Tibial artery (tissue), 4 donors: ENCODE measurements around the gene ROMO1.

ENCODE experiments used
- DNase-seq, 2 donors: peaks; one replicate each; pipeline ENCODE4 v3.0.0-alpha.2; 2019
- H3K27ac ChIP-seq, 2 donors: fragments of 200-600 bp; sonication (generic) in 1 of 2; 1 replicate in 1 of 2; 2 replicates in 1 of 2; pipeline ENCODE4 v1.5.1; 2018 to 2019; ENCODE audit warnings: mild to moderate bottlenecking in 1 of 2
- H3K27me3 ChIP-seq, 2 donors: fragments of 200-600 bp; sonication (generic) in 1 of 2; one replicate each; pipeline versions ENCODE4 v1.5.1 to v1.6.0; 2016 to 2019
- H3K36me3 ChIP-seq, 3 donors: fragments of 200-600 bp; sonication (generic) in 2 of 3; one replicate each; pipeline ENCODE4 v1.5.1; 2016 to 2019; ENCODE audit warnings: mild to moderate bottlenecking in 2 of 3
- H3K4me1 ChIP-seq, 4 donors: fragments of 200-600 bp; sonication (generic) in 2 of 4; 1 replicate in 3 of 4; 2 replicates in 1 of 4; pipeline ENCODE4 v1.5.1; 2016 to 2019
- H3K4me3 ChIP-seq, 2 donors: fragments of 200-600 bp; sonication (generic) in 1 of 2; 1 replicate in 1 of 2; 2 replicates in 1 of 2; pipeline ENCODE4 v1.5.1; 2018 to 2019; ENCODE audit warnings: mild to moderate bottlenecking in 2 of 2
- H3K9me3 ChIP-seq, 3 donors: fragments of 200-600 bp; sonication (generic) in 1 of 3; one replicate each; pipeline ENCODE4 v1.5.1; 2016 to 2019
- intact Hi-C: fragments of 100-400 bp; cut with DNase I; formaldehyde crosslinking; loops from one replicate; pipeline ENCODE4 v1.15.0; 2023; ENCODE audit warnings: low total_unique reads
- TF ChIP-seq, protein P1 (sequence below), 2 experiments: fragments of 200-600 bp in 1 of 2; fragments of 450-650 bp in 1 of 2; IDR thresholded peaks; one replicate each; pipeline ENCODE4 v1.5.1; 2017 to 2019; ENCODE audit warnings: antibody characterized with exemption in 2 of 2, mild to moderate bottlenecking in 1 of 2, moderate library complexity in 1 of 2

ROMO1 gene

DNA sequence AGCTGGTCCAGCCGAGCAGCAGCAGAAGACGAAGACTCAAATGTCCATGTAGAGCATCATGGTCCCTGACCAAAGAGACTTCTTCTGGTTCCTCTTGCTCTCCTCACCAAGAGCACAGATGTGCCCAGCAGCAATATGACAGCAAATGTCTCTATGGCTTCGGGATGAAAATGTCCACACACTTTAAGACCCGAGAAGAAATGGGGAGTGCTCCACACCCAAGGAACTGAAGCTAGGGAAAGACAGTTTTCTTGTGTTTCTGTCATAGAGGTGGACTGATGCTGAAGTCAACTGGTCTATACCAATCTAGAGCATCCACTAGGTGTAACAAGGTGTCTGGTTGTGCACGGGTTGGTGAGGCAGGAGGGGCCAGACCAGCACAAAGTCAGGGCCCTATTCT lies 30.0 kb upstream of the ROMO1 start:
- H3K4me3 ChIP-seq: no peak overlapping the region
- TF ChIP-seq, protein P1, sequence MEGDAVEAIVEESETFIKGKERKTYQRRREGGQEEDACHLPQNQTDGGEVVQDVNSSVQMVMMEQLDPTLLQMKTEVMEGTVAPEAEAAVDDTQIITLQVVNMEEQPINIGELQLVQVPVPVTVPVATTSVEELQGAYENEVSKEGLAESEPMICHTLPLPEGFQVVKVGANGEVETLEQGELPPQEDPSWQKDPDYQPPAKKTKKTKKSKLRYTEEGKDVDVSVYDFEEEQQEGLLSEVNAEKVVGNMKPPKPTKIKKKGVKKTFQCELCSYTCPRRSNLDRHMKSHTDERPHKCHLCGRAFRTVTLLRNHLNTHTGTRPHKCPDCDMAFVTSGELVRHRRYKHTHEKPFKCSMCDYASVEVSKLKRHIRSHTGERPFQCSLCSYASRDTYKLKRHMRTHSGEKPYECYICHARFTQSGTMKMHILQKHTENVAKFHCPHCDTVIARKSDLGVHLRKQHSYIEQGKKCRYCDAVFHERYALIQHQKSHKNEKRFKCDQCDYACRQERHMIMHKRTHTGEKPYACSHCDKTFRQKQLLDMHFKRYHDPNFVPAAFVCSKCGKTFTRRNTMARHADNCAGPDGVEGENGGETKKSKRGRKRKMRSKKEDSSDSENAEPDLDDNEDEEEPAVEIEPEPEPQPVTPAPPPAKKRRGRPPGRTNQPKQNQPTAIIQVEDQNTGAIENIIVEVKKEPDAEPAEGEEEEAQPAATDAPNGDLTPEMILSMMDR (IDR thresholded peaks at IDR 0.05): no peak
- H3K27ac ChIP-seq: no peak overlapping the region
- peaks cover 50 to 67% (median 53%) of the 10 kb centered on the region in 3 donors for H3K36me3 ChIP-seq
- intact Hi-C loops: no loop called here
- H3K9me3 ChIP-seq: no peaks in the 10 kb centered on the region
- no peaks in the 10 kb centered on the region for H3K27me3 ChIP-seq
- DNase-seq: no peak
- H3K4me1 ChIP-seq: no peaks in the 10 kb centered on the region

DNA sequence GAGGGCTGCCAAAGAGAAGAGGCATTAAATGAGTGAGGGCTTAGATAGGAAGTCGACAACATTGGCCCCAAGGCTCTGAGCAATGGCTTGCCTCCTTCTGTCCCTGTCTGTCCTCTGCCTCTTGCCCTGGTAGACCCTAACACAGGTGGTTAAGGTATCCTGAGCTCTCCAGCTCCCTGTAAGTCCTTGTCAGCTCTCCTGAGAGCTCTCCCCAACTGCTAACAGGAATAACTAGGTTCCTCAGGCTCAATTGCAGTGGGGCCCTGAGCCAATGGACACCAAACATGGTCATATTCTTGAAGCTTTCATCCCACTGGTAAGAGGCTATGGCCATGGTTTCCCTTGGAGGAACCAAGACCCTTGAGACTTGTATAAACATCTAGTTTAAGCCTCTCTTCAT lies 29.5 kb upstream of the ROMO1 start:
- H3K4me1 ChIP-seq: no peaks in the 10 kb centered on the region
- no peaks in the 10 kb centered on the region for H3K27me3 ChIP-seq
- H3K36me3 ChIP-seq: peaks cover 55 to 71% (median 56%) of the 10 kb centered on the region in 3 donors
- H3K4me3 ChIP-seq: no peak overlapping the region
- DNase-seq: no peak
- H3K27ac ChIP-seq: no peak overlapping the region
- intact Hi-C loops: no loop called here
- TF ChIP-seq, protein P1 (IDR thresholded peaks at IDR 0.05): no peak
- H3K9me3 ChIP-seq: no peaks in the 10 kb centered on the region

DNA sequence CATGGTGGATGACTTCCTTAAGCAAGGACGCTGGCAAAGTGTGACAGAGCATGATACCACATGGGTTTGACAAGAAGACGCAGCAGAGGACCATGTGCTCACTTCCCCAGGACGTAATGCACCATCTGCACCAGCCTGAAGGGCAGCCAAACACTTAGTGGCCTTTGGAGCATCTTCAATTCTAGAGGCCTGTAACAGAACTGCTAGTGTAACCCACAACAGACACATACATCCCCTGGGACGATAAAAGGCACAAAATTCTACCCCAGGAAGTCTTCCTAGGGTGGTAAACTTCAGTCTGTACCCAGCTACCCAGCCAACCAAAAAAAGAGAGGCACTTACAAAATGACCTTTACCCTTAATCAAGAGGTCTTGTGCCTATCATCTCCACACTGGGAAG lies 25.3 kb upstream of the ROMO1 start:
- no peaks in the 10 kb centered on the region for H3K4me1 ChIP-seq
- H3K27ac ChIP-seq: no peak overlapping the region
- H3K4me3 ChIP-seq: no peak overlapping the region
- TF ChIP-seq, protein P1 (IDR thresholded peaks at IDR 0.05): no peak
- no peaks in the 10 kb centered on the region for H3K27me3 ChIP-seq
- DNase-seq: no peak
- H3K9me3 ChIP-seq: no peaks in the 10 kb centered on the region
- H3K36me3 ChIP-seq: peaks cover 48 to 81% (median 71%) of the 10 kb centered on the region in 3 donors
- intact Hi-C loops: no loop called here

DNA sequence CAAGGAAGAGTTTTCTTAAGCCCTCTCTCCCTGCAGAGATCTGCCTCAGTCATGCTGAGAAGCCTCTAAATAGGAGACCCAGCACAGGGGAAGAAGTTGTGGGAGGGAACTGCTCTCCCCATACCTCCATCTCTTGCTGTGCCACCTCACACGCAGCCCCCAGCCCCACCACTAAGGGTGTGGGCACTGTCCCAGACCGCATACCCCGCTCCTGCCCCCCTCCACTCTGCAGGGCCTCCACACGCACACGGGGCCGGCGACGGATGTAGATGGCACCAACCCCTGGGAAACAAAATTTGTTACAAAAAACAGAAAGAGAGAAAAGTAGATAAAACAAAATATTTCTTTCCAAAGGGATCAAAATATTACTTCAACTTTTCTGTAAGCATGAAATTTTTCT lies 24.3 kb upstream of the ROMO1 start:
- no peaks in the 10 kb centered on the region for H3K27me3 ChIP-seq
- no peaks in the 10 kb centered on the region for H3K4me1 ChIP-seq
- H3K9me3 ChIP-seq: no peaks in the 10 kb centered on the region
- no peak overlapping the region for H3K27ac ChIP-seq
- TF ChIP-seq, protein P1 (IDR thresholded peaks at IDR 0.05): no peak
- no peak overlapping the region for H3K4me3 ChIP-seq
- DNase-seq: no peak
- peaks cover 42 to 81% (median 62%) of the 10 kb centered on the region in 3 donors for H3K36me3 ChIP-seq
- intact Hi-C loops: no loop called here

DNA sequence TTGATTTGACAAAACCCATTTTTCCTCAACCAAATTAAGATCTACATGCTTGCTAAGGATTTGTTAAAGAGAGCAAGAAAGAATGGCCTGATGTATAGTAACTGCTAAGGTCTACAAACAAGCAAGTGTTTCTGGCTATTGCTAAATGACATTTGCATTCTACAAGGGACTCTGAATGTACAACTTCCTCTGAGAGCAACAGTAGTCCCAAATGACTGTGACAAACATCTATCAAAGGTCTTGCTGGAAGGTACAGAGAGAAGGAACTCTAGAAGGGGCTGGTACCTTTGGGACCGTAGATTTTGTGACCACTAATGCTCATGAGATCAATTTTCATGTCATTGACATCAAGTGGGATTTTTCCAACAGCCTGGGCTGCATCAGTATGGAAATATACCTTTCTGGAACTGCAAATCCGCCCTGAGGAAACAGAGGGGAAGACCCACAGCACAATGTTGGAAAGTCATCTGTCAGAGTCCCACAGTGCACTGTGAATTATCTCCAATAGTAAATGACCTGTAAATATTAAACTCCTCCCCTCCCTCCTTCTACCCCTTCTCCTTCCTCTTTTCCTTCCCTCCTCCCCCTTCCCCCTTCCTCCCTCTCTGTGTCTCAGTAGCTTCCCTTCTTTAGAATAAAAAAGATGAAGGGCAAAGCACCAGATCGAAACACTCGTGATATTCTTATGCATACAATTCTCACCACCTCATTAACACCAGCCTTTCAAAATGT lies 18.6 kb upstream of the ROMO1 start:
- H3K27me3 ChIP-seq: no peaks in the 10 kb centered on the region
- no peak overlapping the region for H3K4me3 ChIP-seq
- TF ChIP-seq, protein P1 (IDR thresholded peaks at IDR 0.05): no peak
- DNase-seq: no peak
- H3K27ac ChIP-seq: no peak overlapping the region
- no peaks in the 10 kb centered on the region for H3K9me3 ChIP-seq
- intact Hi-C loops: no loop called here
- peaks cover 4 to 85% (median 32%) of the 10 kb centered on the region in 3 donors for H3K36me3 ChIP-seq
- no peaks in the 10 kb centered on the region for H3K4me1 ChIP-seq
